CD4-positive, alpha-beta T cell (primary cell): ENCODE data around the gene GEMIN4. TPM values are rescaled to one million over a fixed set of nuclear protein-coding genes. Genes with fewer than 3 reads are reported as not detected.
"Not testable (repeated sequence)": the region's sequence is repeated elsewhere in the genome, so short reads cannot be mapped to it uniquely, and the experiment has no call there.

Experiments used
- ATAC-seq: fragments of 200-7000 bp; cut with Tn5 transposase; one replicate; pipeline ENCODE4 v1.10.0; 2022; ENCODE audit warnings: mild to moderate bottlenecking; ENCODE audit not compliant: poor library complexity
- CTCF ChIA-PET: fragments of 350-600 bp; sonication (Branson Sonifier 250); formaldehyde crosslinking; loops from one replicate; lab custom pipeline; 2021; ENCODE audit warnings: antibody characterized with exemption, inconsistent platforms; lab: Charles Lee
- POLR2A ChIA-PET: fragments of 350-600 bp; sonication (Branson Sonifier 250); formaldehyde crosslinking; loops from one replicate; lab custom pipeline; 2021; ENCODE audit warnings: antibody characterized with exemption, inconsistent platforms; lab: Charles Lee
- DNase-seq, 14 experiments: peaks; one replicate each; pipeline ENCODE4 v3.0.0-alpha.2; 2013 to 2020; ENCODE audit warnings: mixed read lengths in 2 of 14
- H3K27ac ChIP-seq, 2 donors: one replicate each; pipeline versions ENCODE4 v1.5.1 to v1.7.0; 2013; ENCODE audit warnings: low read length in 2 of 2, low read depth in 1 of 2, mild to moderate bottlenecking in 1 of 2
- H3K27me3 ChIP-seq, 2 experiments: 1 replicate in 1 of 2; 2 replicates in 1 of 2; pipeline versions ENCODE4 v1.6.1 to v1.7.0; 2013; ENCODE audit warnings: low read length in 2 of 2, control low read depth in 1 of 2, mild to moderate bottlenecking in 1 of 2, moderate library complexity in 1 of 2; ENCODE audit not compliant: insufficient read depth in 2 of 2, control insufficient read depth in 1 of 2
- H3K36me3 ChIP-seq: one replicate; pipeline ENCODE4 v1.6.1; 2013; ENCODE audit warnings: low read length, control low read depth; ENCODE audit not compliant: insufficient read depth
- H3K4me1 ChIP-seq: one replicate; pipeline ENCODE4 v1.6.1; 2013; ENCODE audit warnings: low read length, control low read depth; ENCODE audit not compliant: insufficient read depth
- H3K4me3 ChIP-seq: one replicate; pipeline ENCODE4 v1.5.1; 2013; ENCODE audit warnings: mild to moderate bottlenecking, low read length, moderate library complexity
- H3K9me3 ChIP-seq, 2 experiments: 1 replicate in 1 of 2; 2 replicates in 1 of 2; pipeline versions ENCODE4 v1.6.1 to v1.7.0; 2013; ENCODE audit warnings: low read length in 2 of 2, mild to moderate bottlenecking in 2 of 2, control low read depth in 1 of 2, moderate library complexity in 1 of 2; ENCODE audit not compliant: control insufficient read depth in 1 of 2, insufficient read depth in 1 of 2
- H3K27ac Mint-ChIP-seq: one replicate; pipeline ENCODE4 v1.8.0; 2020; ENCODE audit warnings: mixed read lengths
- H3K27me3 Mint-ChIP-seq: one replicate; pipeline ENCODE4 v1.8.0; 2021; ENCODE audit warnings: mixed read lengths
- H3K36me3 Mint-ChIP-seq: one replicate; pipeline ENCODE4 v1.8.0; 2021; ENCODE audit warnings: low read depth, mixed read lengths
- H3K4me1 Mint-ChIP-seq: one replicate; pipeline ENCODE4 v1.8.0; 2021; ENCODE audit warnings: low read depth, mixed read lengths
- H3K4me3 Mint-ChIP-seq: one replicate; pipeline ENCODE4 v1.8.0; 2020; ENCODE audit warnings: mild to moderate bottlenecking, mixed read lengths
- H3K9me3 Mint-ChIP-seq: one replicate; pipeline ENCODE4 v1.8.0; 2020; ENCODE audit warnings: mixed read lengths
- intact Hi-C, 2 experiments: fragments of 100-400 bp; cut with DNase I in 1 of 2; cut with micrococcal nuclease in 1 of 2; formaldehyde crosslinking; loops; one replicate each; pipeline versions ENCODE4 v1.15.1 to v1.9.0; 2023 to 2025; cut with DNase I, micrococcal nuclease
- total RNA-seq, 174 experiments: library from RNA in 2 of 174; stranded (reverse) in 2 of 174; gene quantifications; one replicate each; pipeline ENCODE4 v1.2.3 and lab custom pipeline; 2021 to 2026
- TF ChIP-seq, protein P1 (sequence below): fragments of 200-600 bp; IDR thresholded peaks from one replicate; pipeline ENCODE4 v1.8.0; 2022; ENCODE audit warnings: antibody characterized with exemption, mild to moderate bottlenecking

Gene GEMIN4
- total RNA-seq, 2 experiments from 2014 or later, result 16.0 to 18.0 TPM

DNA sequence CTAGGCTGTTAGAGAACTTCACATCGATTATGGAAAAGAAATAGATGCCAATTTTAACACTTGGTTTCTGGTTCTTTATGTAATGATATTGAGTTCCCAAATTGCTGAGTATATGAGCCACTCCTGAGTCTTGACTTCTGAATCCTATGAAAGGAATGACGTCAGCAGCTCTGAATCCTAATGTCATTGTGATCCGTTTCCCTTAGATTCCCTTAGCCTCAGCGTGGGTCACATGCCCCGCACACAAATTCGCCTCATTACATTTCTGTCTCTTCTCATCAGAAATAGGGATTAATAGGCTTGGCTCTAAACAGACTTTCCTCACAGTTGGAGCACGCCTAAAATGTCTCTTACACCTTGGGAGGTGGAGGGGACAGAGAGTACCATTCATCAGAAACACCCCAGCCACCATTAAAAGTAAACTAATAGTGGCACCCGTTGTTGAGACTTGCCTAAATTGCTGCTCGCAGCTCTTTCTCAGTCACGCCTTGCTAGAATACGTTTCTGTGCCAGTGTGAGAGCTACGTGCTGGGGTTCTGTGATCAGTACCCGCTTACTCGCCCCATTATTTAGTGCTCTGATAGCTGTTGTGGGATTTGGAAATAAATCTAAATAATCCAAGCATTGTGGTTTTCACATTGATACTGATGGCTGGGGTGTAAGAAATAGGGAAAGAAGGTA, 37.2 kb upstream of the GEMIN4 start:
- Mint-ChIP-seq H3K27me3 (no peaks in the 10 kb centered on the region), H3K36me3 (peaks cover 60% of the 10 kb centered on the region), H3K27ac (no peak overlapping the region), H3K4me1 (peaks cover 6% of the 10 kb centered on the region), H3K9me3 (no peaks in the 10 kb centered on the region), H3K4me3 (no peak overlapping the region)
- no peaks in the 10 kb centered on the region for H3K27me3 ChIP-seq
- DNase-seq (no peak), ATAC-seq (no peak)
- no peak overlapping the region for H3K4me3 ChIP-seq
- ChIA-PET CTCF (no interaction called here), POLR2A (interaction anchor here (0.5 kb wide), 1 partner anchor 36 kb away, joined by 3 read pairs; no protein-coding TSS in a partner anchor)
- no peaks in the 10 kb centered on the region for H3K9me3 ChIP-seq
- H3K27ac ChIP-seq, result no peak overlapping the region
- intact Hi-C loops, result no loop called here
- H3K36me3 ChIP-seq, result peaks cover 48% of the 10 kb centered on the region
- H3K4me1 ChIP-seq, result no peaks in the 10 kb centered on the region
- TF ChIP-seq, protein P1, sequence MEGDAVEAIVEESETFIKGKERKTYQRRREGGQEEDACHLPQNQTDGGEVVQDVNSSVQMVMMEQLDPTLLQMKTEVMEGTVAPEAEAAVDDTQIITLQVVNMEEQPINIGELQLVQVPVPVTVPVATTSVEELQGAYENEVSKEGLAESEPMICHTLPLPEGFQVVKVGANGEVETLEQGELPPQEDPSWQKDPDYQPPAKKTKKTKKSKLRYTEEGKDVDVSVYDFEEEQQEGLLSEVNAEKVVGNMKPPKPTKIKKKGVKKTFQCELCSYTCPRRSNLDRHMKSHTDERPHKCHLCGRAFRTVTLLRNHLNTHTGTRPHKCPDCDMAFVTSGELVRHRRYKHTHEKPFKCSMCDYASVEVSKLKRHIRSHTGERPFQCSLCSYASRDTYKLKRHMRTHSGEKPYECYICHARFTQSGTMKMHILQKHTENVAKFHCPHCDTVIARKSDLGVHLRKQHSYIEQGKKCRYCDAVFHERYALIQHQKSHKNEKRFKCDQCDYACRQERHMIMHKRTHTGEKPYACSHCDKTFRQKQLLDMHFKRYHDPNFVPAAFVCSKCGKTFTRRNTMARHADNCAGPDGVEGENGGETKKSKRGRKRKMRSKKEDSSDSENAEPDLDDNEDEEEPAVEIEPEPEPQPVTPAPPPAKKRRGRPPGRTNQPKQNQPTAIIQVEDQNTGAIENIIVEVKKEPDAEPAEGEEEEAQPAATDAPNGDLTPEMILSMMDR, result no peak

DNA sequence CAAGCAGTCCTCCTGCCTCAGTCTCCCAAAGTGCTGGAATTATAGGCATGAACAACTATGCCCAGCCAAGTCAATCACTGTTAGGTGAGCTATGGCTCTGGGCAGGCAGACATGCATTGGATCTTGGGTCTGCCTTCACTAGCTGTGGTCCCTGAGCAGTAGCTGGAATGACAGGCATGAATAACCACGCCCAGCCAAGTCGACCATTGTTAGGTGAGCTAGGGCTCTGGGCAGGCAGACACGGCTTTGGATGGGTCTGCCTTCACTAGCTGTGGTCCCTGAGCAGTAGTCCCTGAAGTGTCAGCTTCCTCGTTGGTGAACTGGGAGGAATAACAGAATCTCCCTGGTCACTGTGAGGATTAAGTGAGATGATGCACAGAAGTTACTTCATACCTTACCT, 36.5 kb upstream of the GEMIN4 start:
- Mint-ChIP-seq H3K27me3 (no peaks in the 10 kb centered on the region), H3K4me3 (no peak overlapping the region), H3K36me3 (peaks cover 56% of the 10 kb centered on the region), H3K4me1 (peaks cover 11% of the 10 kb centered on the region), H3K27ac (no peak overlapping the region), H3K9me3 (no peaks in the 10 kb centered on the region)
- CTCF ChIA-PET, result no interaction called here
- Histone ChIP-seq H3K4me3 (no peak overlapping the region), H3K4me1 (no peaks in the 10 kb centered on the region), H3K27me3 (no peaks in the 10 kb centered on the region), H3K36me3 (peaks cover 48% of the 10 kb centered on the region), H3K9me3 (no peaks in the 10 kb centered on the region), H3K27ac (no peak overlapping the region)
- intact Hi-C loops, result no loop called here
- ATAC-seq, result no peak
- POLR2A ChIA-PET, result interaction anchor here (0.5 to 0.8 kb wide), 2 partner anchors 36 to 37 kb away, joined by 3 read pairs; partner anchors contain the start of gene GEMIN4
- no peak for DNase-seq
- TF ChIP-seq, protein P1, result no peak

DNA sequence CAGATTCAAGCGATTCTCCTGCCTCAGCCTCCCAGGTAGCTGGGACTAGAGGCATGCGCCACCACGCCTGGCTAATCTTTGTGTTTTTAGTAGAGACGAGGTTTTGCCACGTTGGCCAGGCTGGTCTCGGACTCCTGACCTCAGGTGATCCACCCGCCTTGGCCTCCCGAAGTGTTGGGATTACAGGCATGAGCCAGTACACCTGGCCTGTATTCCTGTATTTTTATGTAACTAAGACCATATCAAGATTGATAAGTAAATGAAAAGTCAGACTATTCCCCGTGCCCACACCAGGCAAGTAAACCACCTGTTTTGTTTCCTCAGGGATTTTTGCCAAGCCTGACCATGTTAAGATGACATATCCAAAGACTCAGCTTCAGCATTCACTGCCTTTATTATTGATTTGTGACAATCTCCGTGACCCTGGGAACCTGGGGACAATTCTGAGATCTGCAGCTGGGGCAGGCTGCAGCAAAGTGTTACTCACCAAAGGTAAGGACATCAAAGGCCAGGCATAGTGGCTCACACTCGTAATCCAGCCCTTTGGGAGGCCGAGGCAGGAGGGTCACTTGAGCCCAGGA, 35.7 kb upstream of the GEMIN4 start:
- H3K4me1 ChIP-seq, result peaks cover 8% of the 10 kb centered on the region
- intact Hi-C loops, result no loop called here
- H3K27me3 ChIP-seq, result no peaks in the 10 kb centered on the region
- no peaks in the 10 kb centered on the region for H3K9me3 ChIP-seq
- no peak overlapping the region for H3K27ac ChIP-seq
- Mint-ChIP-seq H3K27me3 (no peaks in the 10 kb centered on the region), H3K9me3 (no peaks in the 10 kb centered on the region), H3K4me1 (peaks cover 16% of the 10 kb centered on the region), H3K4me3 (no peak overlapping the region), H3K27ac (no peak overlapping the region), H3K36me3 (peaks cover 56% of the 10 kb centered on the region)
- ATAC-seq (no peak), DNase-seq (no peak)
- peaks cover 47% of the 10 kb centered on the region for H3K36me3 ChIP-seq
- no peak overlapping the region for H3K4me3 ChIP-seq
- ChIA-PET CTCF (interaction anchor here (1.6 kb wide), 1 partner anchor 209 kb away, joined by 7 read pairs; the partner anchor contains the start of gene TIMM22), POLR2A (interaction anchor here (0.8 kb wide), 1 partner anchor 36 kb away, joined by 3 read pairs; the partner anchor contains the start of gene GEMIN4)
- TF ChIP-seq, protein P1, result no peak

DNA sequence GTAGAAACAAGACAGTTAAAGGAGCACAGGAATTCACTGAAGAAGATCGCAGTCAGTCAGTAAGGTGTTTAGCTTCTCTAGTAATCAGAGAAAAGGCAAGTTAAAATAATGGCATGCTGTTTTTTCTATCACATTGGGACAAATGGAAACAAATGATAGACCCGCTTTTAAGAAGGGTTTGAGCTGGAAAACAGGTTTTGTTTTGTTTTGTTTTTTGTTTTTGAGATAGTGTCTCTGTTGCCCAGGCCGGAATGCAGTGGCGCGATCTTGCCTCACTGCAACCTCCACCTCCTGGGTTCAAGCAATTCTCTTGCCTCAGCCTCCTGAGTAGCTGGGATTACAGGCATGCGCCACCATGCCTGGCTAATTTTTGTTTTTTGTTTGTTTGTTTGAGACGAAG, 33.8 kb upstream of the GEMIN4 start:
- intact Hi-C loops, CTCF ChIA-PET, H3K9me3 ChIP-seq, H3K27me3 Mint-ChIP-seq, H3K27me3 ChIP-seq, POLR2A ChIA-PET, H3K9me3 Mint-ChIP-seq, H3K27ac Mint-ChIP-seq, DNase-seq, H3K4me3 ChIP-seq, H3K4me3 Mint-ChIP-seq, ATAC-seq, H3K27ac ChIP-seq: not testable (repeated sequence)
- Histone ChIP-seq H3K4me1 (peaks cover 18% of the 10 kb centered on the region), H3K36me3 (peaks cover 29% of the 10 kb centered on the region)
- peaks cover 56% of the 10 kb centered on the region for H3K36me3 Mint-ChIP-seq
- peaks cover 33% of the 10 kb centered on the region for H3K4me1 Mint-ChIP-seq
